HG03439 (cell line): ENCODE measurements around the gene NAGPA.
"Not testable (repeated sequence)": the region's sequence is repeated elsewhere in the genome, so short reads cannot be mapped to it uniquely, and the experiment has no call there.

Experiments used
- ATAC-seq: cut with Tn5 transposase; IDR thresholded peaks from one replicate; pipeline ENCODE4 v1.9.1; 2021; ENCODE audit warnings: mild to moderate bottlenecking, moderate library complexity; ENCODE audit not compliant: unreplicated experiment

NAGPA gene

DNA sequence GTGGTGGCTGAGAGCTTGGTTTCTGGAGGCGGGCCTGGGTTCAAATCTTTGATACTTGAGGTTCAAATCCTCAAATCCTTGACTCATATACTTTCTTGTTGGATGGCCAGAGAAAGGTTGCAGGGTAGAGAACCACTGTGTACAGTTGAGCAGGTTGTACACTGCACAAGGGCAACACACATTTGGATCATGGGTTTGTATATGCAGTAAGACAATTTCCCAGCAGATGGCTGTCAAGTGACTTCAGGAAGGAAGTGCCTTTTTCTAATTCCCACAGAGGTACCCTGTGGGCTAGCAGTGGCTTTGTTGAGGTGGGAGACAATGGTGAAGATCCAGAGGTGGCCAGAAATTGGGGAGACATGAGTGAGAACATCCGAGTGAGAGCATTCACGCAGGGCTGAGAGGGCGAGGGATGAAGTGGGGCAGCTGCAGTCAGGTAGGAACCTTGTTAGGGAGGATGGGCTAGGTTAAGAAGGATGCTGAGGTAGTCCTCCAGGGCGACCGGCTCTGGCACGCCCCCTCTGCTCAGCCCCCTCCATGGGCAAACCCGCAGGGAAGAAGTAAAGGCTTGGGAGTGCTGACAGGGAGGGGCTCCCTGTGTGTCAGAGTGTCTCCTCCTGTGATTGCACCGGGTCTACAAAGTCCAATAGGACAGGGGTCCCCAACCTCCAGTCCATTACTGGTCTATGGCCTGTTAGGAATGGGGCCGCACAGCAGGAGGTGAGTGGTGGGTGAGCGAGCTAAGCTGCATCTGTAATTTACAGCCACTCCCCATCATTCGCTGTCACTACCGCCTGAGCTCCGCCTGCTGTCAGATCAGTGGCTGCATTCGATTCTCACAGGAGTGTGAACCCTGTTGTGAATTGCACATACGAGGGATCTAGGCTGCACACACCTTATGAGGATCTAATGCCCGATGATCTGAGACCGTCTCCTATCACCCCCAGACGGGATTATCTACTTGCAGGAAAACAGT lies 29.3 kb upstream of the NAGPA start:
- no peak for ATAC-seq

DNA sequence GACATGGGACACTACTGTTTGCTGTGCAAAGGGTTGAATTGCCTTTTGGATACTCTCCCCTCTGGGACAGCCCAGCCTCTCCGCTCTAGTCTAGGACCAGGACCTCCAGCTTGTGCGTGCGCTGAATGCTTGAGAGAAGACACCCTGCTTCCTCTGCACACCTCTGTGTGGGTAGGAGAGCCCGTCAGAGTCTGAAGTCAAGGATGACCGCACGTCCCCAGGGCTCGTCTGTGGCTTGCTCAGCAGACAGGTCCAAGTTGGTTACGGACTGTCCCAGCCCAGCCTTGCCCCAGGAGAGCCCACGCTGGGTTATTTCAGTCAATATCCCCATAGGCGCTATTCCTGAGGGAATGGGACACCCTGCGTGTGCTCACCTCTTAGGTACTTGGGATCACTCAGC lies 28.3 kb upstream of the NAGPA start:
- ATAC-seq: no peak

DNA sequence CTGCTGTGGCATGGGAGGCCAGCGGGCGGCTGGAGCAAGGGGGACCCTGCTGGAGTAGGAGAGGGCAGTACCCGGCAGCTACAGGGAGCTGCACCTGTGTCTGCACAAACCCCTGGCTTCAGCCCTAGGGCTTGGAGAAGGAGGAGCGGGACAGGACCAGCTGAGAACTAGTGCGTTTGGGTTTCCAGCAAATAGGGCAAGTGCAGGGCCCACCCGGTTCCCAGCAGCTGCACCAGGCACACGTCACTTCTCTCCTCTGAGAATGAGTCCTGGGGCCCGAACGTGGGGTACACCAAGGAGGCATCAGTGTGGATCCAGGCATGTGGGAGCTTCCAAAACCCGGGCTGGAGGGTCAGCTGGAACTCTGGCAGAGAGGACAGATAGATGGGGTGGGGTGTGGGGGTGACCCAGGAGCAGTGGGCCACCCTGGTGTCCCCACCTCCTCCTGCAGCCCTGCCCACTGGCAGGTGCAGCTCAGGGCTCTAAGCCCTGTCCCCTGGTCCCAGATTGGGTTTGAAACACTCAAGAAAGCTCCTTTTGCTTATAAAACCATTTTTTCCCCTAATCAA lies 26.4 kb upstream of the NAGPA start:
- ATAC-seq: no peak

DNA sequence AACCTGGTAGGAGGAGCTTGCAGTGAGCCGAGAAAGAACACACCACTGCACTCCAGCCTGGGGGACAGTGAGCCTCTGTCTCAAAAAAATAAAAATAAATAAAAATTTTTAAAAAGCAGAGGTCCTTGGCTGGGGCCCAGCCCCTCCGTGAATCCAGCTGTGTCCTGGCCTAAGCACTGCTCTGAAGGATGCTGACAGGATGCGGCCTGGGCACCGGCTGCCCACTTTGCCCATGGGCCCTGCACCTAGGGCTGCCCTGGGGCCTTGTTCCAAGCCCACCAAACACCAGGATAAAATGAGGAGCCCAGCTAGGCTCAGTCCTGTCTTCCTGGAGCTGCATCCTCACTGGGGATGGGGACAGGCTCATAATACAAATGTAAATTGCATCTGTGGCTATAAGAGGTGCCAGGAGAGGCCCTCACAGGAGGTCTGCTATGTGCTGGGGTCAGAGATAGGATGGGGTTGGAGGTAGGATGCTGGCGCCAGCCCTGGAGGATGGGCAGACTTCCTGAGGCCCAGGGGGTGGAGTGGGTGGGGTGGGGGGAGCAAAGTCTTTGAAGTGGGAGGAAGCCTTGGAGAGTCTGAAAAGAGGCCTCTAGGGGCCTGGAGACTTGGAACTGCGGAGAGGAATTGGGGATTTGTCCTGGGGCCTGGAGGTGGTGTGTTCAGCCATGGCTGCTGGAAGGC lies 25.8 kb upstream of the NAGPA start:
- no peak for ATAC-seq

DNA sequence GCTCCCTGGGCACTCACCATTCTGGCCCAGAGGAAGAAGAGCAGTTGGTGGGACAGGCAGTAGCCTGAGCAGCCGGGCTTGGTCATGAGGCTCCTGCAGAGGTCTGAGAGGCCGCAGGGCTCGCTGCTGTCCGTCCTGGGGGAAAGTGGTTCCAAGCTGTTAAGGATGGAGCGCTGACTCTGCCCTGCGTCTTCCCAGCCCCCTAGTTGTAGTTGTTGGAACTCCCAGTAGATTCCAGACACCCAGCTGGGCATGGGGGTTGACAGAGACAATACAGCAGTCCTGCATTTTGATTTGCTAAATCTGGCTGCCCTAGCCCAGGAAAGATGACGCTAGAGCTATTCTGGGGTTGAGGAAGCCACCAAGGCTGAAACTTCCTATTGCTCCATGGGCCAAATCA lies 24.7 kb upstream of the NAGPA start:
- no peak for ATAC-seq

DNA sequence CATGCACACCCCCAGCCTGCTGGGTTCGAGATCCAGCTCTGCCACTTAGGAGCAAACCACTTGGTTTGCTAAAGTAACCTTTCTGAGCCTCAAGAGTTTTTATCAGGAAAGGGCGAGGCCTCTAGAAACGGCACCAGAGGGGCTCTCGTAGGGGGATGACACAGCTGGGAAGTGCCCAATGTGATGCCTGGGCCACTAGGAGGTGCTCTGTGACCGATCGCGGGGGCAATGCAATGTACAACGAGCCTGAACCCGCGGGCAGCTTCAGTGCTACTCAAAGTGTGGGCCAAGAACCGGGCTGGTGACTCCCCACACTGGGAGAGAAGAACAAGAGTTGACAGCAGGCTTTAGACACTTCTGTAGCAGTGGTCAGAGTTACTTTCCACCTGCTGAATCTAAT lies 22.6 kb upstream of the NAGPA start:
- no peak for ATAC-seq

DNA sequence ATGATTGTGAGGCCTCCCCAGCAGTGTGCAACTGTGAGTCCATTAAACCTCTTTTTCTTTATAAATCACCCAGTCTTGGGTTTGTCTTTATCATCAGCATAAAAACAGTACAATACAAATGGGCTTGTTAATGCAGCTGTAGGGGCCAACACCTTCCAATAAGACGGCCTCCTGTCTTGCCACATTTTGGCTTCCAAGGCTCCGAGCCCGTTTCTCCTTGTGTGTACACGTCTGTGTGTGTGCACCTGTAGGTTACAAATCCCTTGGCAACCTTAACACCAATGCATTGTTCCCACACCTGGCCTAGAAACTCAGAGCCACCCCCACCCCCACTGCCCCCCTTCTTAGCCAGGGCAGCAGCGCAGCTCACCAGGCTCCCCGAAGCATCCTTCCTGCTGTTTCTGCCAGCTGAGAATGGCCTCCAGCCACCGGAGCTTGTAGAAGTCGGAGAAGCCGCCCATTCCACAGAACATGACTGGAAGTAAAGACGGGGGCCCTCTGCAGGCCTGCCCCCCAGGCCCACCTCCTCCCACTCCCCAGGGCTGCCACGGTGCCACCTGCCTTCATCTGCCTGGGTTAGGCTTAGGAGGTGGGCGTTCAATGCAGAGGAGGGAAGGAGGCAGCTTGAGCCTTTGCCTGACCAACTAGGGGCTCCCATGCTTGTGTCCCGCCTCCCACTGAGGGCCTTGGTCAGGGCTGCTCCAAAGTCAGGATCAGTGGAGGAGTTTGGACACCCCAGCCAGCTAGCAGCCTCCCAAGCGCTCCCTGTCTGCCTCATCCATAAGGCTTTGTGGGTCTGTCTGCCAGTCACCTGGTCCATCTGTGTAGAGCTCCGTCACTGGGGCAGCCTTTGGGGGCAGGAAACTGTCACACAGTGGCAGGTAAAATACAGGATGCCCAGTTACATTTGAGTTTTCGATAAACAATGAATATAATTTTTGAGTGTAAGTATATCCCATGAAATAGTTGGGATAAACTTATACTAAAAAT lies 21.4 kb upstream of the NAGPA start:
- no peak for ATAC-seq

DNA sequence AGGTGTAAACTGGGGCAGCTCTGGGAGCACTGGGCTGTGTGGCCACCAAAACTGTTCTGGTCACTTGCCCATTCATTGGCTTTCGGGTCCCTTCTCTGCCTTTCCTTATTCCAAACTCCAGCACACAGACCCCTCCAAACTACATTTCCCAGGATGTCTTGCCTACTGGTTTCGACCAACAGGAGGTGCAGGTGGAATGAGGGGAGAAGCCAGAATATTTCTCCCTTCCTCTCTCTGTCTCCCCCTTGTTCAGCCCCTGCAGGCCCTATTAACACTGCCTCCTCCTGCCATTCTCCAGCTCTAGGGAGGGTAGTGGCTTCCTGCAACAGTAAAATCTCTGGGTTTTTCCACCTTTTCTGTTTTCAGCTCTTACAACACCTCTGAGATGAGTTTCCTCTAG lies 13.2 kb upstream of the NAGPA start:
- ATAC-seq: no peak

DNA sequence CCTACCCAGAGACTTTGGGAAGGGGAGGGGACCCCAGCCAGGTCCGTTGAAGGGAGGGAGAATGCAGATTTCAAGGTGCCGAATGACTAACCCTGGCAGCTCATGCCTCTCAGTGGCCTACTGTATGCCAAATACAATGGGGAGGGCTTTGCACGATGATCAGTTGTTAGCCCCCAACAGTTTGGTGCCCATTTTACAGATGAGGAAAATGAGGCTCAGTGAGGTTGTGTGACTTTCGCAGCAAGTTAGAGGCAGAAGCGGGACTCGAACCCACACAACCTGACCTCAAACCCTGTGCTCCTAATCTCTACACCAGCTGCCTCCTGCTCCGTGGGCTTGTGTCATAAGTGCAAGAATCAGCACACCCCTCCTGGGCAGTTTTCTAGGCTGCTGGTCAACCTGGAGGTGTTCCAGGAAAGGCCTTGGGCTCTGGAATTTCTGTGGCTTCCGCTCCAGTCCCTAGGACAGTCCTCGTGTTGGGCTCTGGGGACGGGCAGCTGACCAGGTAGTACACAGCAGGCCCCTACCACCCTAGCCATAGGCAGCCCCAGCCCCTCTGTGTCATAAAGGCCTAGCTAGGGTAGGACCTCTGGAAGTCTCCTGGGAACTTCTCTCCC lies 11.9 kb upstream of the NAGPA start:
- ATAC-seq: no peak

DNA sequence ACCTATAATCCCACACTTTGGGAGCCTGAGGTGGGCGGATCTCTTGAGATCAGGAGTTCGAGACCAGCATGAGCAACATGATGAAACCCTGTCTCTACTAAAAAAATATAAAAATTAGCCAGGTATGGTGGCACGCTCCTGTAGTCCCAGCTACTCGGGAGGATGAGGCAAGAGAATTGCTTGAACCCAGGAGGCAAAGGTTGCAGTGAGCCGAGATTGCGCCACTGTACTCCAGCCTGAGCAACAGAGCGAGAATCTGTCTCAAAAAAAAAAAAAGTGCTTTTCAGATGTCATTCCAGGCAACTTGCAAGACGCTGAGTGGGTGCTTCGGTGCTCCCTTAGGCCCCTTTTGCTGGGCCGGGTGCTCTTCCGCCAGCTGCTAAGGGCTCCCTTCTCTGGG lies 10.8 kb upstream of the NAGPA start:
- not testable (repeated sequence) for ATAC-seq

DNA sequence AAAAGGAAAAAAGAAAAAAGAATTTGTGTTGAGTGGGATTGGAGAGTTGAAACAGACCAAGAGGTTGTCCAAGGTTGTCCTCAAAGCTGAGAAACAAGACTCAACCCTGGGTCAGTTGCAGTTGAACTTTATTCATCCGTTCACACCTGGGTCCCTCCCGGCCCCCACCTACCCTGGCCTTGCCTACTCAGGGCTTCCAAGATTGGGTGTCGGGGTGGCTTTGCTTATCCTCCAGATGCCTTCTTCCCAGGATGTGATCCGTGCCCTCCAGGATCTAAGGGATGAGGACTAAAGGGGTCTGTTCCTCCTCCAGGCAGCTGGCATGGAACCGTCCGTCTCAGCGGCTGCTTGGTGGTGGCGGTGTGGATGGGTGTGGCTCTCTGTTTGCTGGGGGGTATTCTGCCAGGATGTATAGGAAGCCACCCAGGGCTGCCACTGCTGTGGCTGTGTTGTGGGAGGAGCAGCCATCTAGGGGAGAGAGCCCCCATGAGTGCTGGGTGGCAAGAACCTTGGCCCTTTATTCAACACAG lies 10.3 kb upstream of the NAGPA start:
- ATAC-seq: no peak

DNA sequence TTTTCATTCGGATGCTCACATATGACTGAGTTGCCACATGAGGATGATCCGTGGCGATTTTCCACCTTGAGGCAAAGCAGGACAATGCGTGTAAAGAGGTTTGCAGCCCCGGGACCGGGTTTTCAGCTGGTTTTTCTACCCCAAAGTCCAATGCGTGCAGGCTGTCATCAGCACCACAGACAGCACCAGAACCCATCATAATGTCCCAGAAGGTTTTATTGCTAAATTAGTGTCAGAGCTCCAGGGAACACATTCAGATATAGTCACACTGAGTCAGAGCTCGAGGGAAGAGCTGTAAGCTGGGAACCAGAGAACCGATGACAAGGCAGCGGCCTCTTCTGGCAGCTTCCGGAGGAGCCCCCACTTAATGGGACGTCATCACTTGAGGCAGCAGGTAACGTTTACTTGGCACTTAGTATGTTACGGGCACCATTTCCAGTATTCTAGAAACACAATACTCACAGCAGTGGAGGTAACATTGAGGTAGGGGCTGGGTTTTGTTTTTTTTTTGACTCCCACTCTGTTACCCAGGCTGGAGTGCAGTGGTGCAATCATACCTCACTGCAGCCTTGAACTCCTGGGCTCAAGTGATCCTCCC lies 8.9 kb upstream of the NAGPA start:
- no peak for ATAC-seq

DNA sequence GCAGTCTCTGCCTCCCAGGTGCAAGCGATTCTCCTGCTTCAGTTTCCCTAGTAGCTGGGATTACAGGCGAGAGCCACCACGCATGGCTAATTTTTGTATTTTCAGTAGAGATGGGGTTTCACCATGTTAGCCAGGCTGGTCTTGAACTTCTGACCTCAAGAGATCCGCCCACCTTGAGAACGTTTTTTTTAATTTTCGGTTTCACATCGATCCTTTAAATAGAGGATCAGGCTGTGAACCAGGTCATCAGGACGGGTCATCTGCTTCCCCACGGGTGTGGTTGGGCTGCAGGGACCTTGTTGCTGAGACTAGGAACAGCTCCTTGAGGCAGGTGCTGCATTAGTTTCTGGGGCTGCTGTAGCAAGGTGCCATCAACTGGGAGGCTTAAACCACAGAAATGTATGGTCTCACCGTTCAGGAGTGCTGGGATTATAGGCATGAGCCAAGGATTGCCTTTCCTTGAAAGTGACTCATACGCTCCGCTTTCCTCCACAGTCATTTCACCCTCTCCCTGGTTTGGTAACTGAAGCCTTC lies 7.9 kb upstream of the NAGPA start:
- peak; percentile 67 for ATAC-seq

DNA sequence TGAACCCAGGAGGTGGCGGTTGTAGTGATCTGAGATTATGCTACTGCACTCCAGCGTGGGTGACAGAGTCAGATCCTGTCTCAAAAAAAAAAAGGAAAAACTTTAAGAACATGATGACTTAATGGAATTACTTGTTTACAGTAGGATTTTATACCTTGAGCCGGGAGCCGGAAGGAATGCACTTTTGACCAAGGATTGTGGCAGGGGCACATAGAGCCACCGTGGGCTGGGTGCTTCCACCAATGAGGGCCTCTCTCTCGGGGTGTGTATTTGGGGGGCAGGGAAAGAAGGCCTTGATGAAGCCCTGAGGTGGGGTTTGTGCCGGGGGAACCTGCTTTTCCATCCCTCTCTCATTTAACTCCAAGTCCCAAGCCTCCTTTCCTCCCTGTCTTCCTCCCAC lies 6.7 kb upstream of the NAGPA start:
- no peak for ATAC-seq

DNA sequence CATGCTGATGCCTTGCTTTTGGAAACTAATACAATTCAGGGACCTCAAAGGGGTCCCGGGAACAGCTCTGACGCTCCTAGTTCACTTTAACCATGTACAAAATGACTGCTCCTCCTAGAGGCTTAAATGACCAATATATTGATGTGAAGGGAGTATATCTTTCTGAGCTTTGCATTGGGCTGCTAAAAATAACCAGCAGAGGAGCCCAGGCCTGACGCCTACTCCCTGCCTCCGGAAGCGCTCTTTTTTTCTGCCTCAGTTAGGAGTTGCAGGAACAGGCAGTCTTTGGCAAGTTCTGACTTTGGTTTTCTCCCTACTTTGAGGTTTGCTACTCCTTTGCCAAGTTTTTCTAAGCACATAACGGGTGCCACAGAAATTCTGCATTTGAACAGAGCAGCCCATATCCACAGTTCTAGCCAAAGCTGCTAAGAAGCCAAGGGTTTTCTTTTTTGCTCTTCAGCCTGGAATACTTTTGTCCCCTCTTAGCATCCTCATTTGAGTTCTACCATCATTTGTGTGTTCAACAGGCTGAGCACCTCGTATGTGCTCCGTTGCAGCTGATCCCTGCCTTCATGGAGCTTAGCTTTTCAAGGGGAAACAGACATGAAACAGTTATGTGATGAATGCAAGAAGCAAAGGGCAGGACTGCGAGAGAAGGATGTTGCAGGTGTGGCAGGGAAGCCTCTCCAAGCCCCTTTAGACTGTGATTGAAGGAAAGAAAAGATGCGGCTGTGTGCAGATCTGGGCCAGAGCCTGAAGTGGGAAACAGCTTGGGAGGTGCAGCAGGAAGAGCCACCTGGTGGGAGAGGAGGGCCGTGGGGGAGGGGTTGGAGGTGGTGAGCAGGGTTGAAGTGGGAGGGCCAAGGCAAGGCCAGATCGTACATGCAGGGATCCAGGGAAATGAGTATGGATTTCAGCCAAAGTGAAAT lies 2.8 kb upstream of the NAGPA start:
- no peak for ATAC-seq

DNA sequence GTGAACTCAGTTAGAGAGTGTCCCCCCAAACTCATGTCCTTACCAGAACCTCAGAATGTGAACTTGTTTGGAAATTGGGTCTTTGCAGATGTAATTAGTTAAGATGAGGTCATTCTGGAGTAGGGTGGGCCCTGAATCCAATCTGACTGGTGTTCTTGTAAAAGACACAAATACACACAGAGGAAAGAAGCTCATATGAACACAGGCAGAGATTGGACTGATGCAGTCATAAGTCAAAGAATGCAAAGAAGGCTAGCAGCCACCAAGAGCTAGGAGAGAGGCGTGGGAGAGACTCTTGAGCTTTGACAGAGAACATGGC lies 2.1 kb upstream of the NAGPA start:
- no peak for ATAC-seq

DNA sequence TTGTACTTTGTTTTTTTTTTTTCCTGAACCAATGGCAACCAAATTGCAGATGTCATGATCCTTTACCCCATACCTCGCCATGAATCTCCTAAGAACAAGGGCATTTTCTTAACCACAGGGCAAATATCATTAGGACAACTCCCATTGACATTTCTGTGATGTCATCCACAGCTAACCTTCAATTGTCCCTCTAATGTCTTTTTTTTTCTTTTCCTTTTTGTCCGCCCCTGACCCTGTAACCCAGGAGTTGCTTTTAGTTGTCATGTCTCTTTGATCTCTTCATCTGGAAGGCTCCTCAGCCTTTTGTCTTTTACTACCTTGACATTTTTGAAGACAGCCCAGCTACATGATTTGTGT lies 410 bp upstream of the NAGPA start:
- no peak for ATAC-seq

DNA sequence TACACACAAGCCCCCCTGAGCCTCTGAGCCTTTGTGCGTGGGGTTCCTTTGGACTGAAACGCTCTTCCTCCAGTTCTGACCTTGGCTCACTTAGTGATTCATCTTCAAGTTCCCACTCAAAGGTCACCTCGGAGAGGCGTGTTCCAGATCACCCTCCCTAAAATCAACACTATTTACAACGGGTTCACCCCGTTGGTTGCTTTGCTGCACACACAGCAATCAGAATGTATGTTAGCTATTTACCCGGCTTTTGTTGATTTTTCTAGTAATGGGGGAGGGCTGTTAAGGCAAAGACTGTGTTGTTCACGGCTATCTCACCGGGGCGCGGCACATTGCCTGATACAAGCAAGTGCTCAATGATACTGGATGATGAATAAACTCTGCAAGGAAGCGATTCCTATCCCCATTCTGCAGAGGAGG lies 977 bp downstream of the NAGPA start:
- no peak for ATAC-seq

DNA sequence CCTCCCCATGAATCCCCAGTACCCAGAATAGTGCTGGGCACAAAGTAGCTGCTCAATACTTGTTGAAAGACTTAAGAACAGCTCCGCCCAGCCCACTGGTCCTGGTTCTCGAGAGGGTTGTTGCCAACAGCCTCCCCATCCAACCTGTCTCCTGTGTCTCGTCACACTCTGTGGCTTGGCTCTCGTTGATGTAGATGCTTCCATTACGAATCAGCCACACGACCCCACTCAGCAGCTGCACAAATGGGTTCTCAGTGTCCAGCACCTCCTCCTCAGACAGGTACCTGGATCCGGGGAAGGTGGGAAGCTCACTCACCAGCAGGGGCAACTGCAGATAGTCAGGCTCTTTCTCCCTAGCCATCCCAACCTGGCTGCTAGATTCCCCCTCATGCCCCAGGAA lies 2.1 kb downstream of the NAGPA start:
- ATAC-seq: no peak
